Endothelial cell of umbilical vein (primary cell): ENCODE results near the gene HS3ST3A1. TPM values are rescaled to one million over a fixed set of nuclear protein-coding genes. Genes with fewer than 3 reads are reported as not detected.

Experiments used
- BruUV-seq: library from RNA; stranded (reverse); fragments of 400-500 nt; replicated peaks from 2 replicates; lab custom pipeline; 2021; lab: Mats Ljungman, UMichigan
- CTCF ChIA-PET: fragments of 300-600, 350-600 bp; sonication (Branson Sonifier 250); formaldehyde crosslinking; loops from one replicate; lab custom pipeline; 2021; ENCODE audit warnings: antibody characterized with exemption, inconsistent platforms; lab: Charles Lee
- POLR2A ChIA-PET: fragments of 300-600, 350-600 bp; sonication (Branson Sonifier 250); formaldehyde crosslinking; loops from one replicate; lab custom pipeline; 2021; ENCODE audit warnings: antibody characterized with exemption, inconsistent platforms; lab: Charles Lee
- DNase-seq: peaks from one replicate; pipeline ENCODE4 v3.0.0-alpha.2; 2011; ENCODE audit warnings: low read depth, low spot score
- FAIRE-seq: peaks from 2 replicates; lab custom pipeline; 2011; peaks lifted over from hg19 to GRCh38; lab: Jason Lieb, UNC
- H2AFZ ChIP-seq: 2 replicates; pipeline ENCODE4 v1.6.0; 2012; ENCODE audit warnings: low read depth, low read length, control low read depth, inconsistent platforms
- H3K27ac ChIP-seq: 2 replicates; pipeline ENCODE4 v1.5.1; 2011; ENCODE audit warnings: low read depth, mild to moderate bottlenecking, control low read depth, low read length, moderate library complexity; ENCODE audit not compliant: insufficient read depth
- H3K27me3 ChIP-seq, 2 experiments: 2 replicates each; pipeline versions ENCODE4 v1.6.0 to v1.6.1; 2011; ENCODE audit warnings: low read length in 2 of 2, mixed read lengths in 1 of 2; ENCODE audit not compliant: control insufficient read depth in 2 of 2, insufficient read depth in 2 of 2
- H3K36me3 ChIP-seq, 2 experiments: 2 replicates in 1 of 2; 3 replicates in 1 of 2; pipeline ENCODE4 v1.5.1; 2011; ENCODE audit warnings: low read length in 2 of 2, mild to moderate bottlenecking in 1 of 2, moderate library complexity in 1 of 2; ENCODE audit not compliant: control insufficient read depth in 2 of 2, insufficient read depth in 2 of 2; ENCODE audit errors: extremely low read depth in 1 of 2
- H3K4me1 ChIP-seq: 3 replicates; pipeline ENCODE4 v1.5.1; 2011; ENCODE audit warnings: mild to moderate bottlenecking, low read length; ENCODE audit not compliant: control insufficient read depth, insufficient read depth; ENCODE audit errors: extremely low read depth
- H3K4me2 ChIP-seq: 2 replicates; pipeline ENCODE4 v1.6.1; 2011; ENCODE audit warnings: low read length, control low read depth, mixed read lengths; ENCODE audit not compliant: insufficient read depth
- H3K4me3 ChIP-seq, 3 experiments: fragments of 200-600 bp in 1 of 3; sonication (generic), shearing (Covaris generic) in 1 of 3; replicated peaks in 1 of 3; 2 replicates each; pipeline ENCODE4 v1.5.1; 2011 to 2016; ENCODE audit warnings: control low read depth in 3 of 3, low read length in 3 of 3, mild to moderate bottlenecking in 2 of 3, inconsistent platforms in 1 of 3, low read depth in 1 of 3, moderate library complexity in 1 of 3; ENCODE audit not compliant: insufficient read depth in 1 of 3
- H3K79me2 ChIP-seq: 2 replicates; pipeline ENCODE4 v1.6.0; 2012; ENCODE audit warnings: low read length, inconsistent platforms; ENCODE audit not compliant: control insufficient read depth, insufficient read depth
- H3K9ac ChIP-seq: replicated peaks from 2 replicates; pipeline ENCODE3; 2011; ENCODE audit warnings: low read length, control low read depth; ENCODE audit not compliant: insufficient read depth; ENCODE audit errors: extremely low read depth
- H3K9me1 ChIP-seq: replicated peaks from 3 replicates; pipeline ENCODE4 v1.6.0; 2011; ENCODE audit warnings: mild to moderate bottlenecking, low read length; ENCODE audit not compliant: control insufficient read depth, insufficient read depth; ENCODE audit errors: extremely low read depth
- H3K9me3 ChIP-seq: replicated peaks from 2 replicates; pipeline ENCODE4 v1.5.1; 2012; ENCODE audit warnings: low read length, inconsistent platforms; ENCODE audit not compliant: control insufficient read depth, insufficient read depth
- H4K20me1 ChIP-seq: replicated peaks from 2 replicates; pipeline ENCODE3; 2011; ENCODE audit warnings: mild to moderate bottlenecking, low read length; ENCODE audit not compliant: control insufficient read depth, insufficient read depth; ENCODE audit errors: extremely low read depth
- EZH2 ChIP-seq: IDR thresholded peaks from 2 replicates; pipeline ENCODE4 v1.6.1; 2012; ENCODE audit warnings: borderline replicate concordance, low read depth, mild to moderate bottlenecking, moderate library complexity, low read length, inconsistent platforms; ENCODE audit not compliant: severe bottlenecking
- FOS ChIP-seq: IDR thresholded peaks from 2 replicates; pipeline ENCODE4 v1.6.1; 2011; ENCODE audit warnings: mild to moderate bottlenecking, low read length, moderate library complexity, borderline replicate concordance; ENCODE audit not compliant: insufficient read depth
- GATA2 ChIP-seq: IDR thresholded peaks from 2 replicates; pipeline ENCODE4 v1.7.0; 2011; ENCODE audit warnings: low read depth, mild to moderate bottlenecking, moderate library complexity, mixed read lengths, low read length; ENCODE audit not compliant: insufficient read length, insufficient read depth
- JUN ChIP-seq: IDR thresholded peaks from 2 replicates; pipeline ENCODE4 v1.6.1; 2011; ENCODE audit warnings: borderline replicate concordance, low read depth; ENCODE audit not compliant: insufficient read length, insufficient read depth
- MYC ChIP-seq: IDR thresholded peaks from one replicate; pipeline ENCODE4 v1.6.1; 2011; ENCODE audit warnings: mild to moderate bottlenecking, low read depth, low read length
- POLR2A ChIP-seq: IDR thresholded peaks from 2 replicates; pipeline ENCODE4 v1.6.1; 2012; ENCODE audit warnings: low read depth, mild to moderate bottlenecking, control low read depth, low read length
- POLR2AphosphoS5 ChIP-seq: IDR thresholded peaks from 2 replicates; pipeline ENCODE4 v1.6.1; 2012; ENCODE audit warnings: low read depth, mild to moderate bottlenecking, control low read depth, low read length, moderate library complexity; ENCODE audit not compliant: insufficient read depth
- dilution Hi-C: fragments of 300-500 bp; cut with MboI; formaldehyde crosslinking; loops from one replicate; pipeline ENCODE4 v1.15.0; 2019; ENCODE audit warnings: low sequenced_read_pairs; ENCODE audit not compliant: extremely low pct_ligation_motif_present
- intact Hi-C: fragments of 100-400 bp; cut with micrococcal nuclease; formaldehyde crosslinking; loops from one replicate; pipeline ENCODE4 v1.10.0; 2022
- polyA plus RNA-seq, 4 experiments: library from polyadenylated mRNA; depleted of rRNA in 3 of 4; stranded (reverse) in 3 of 4; unstranded in 1 of 4; fragments of >200 nt; gene quantifications; 2 replicates each; pipeline versions ENCODE4 v1.2.1 to v1.2.3, GENCODE V29; 2011 to 2012; ENCODE audit warnings: missing spikeins in 1 of 4
- total RNA-seq: library from RNA; stranded (reverse); gene quantifications from 2 replicates; pipeline ENCODE4 v1.2.3, GENCODE V29; 2021
- TF ChIP-seq, protein P1 (sequence below), 2 donors: IDR thresholded peaks; 1 replicate in 1 of 2; 2 replicates in 1 of 2; pipeline ENCODE4 v1.5.1; 2011; ENCODE audit warnings: low read length in 2 of 2, mild to moderate bottlenecking in 2 of 2, moderate library complexity in 2 of 2, control low read depth in 1 of 2, inconsistent platforms in 1 of 2, low read depth in 1 of 2; ENCODE audit not compliant: insufficient read depth in 1 of 2; ENCODE audit errors: extremely low read depth in 1 of 2
- TF ChIP-seq, protein P2 (sequence below): IDR thresholded peaks from 2 replicates; pipeline ENCODE4 v1.6.1; 2011; ENCODE audit not compliant: insufficient read depth, insufficient read length

HS3ST3A1 gene
- total and polyA plus RNA-seq, 2 donors (not counting 3 experiments of a cell fraction or from before 2014, with no cell fraction given) = not detected

DNA sequence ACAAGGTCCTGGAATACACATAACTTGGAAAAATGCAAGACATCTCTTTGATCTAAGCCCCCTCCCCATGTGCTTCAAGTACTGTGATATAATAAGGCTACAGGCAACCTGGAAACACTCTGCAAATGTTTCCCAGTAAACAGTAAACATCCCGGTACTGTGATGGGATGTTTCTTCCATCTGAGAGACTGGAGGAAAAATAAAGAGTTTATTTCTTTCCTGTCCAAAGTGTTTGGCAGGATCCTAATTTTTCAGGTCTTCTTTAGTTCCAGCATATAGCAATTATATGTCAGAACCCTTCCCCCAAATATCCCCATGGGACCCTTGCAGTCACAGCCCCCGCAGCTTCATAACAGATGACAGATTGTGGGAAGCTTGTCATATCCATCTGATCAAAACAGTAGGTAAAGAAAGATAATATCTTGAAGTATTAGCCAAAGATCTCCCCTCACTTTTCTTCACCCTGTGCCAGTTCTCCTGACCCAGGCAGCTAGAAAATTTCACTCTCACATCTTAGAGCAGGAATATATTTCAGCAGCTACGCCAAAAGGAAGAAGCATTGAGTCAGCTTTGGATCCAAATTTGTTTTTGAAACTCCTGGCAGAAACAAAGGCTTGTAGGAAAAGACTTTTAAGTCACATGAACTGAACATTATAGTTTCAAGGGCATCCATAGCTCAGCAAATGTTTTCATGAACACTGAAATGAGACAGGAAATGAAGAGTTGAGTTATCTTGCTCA lies 141.3 kb downstream of the HS3ST3A1 start:
- no peak for FAIRE-seq
- no peak overlapping the region for H3K9ac ChIP-seq
- H3K27ac ChIP-seq = no peak overlapping the region
- no peak overlapping the region for H2AFZ ChIP-seq
- no peak overlapping the region for H3K4me2 ChIP-seq
- no peaks in the 10 kb centered on the region for H3K9me1 ChIP-seq
- TF ChIP-seq POLR2AphosphoS5 = no peak
- TF ChIP-seq GATA2 = no peak
- TF ChIP-seq, protein P1, sequence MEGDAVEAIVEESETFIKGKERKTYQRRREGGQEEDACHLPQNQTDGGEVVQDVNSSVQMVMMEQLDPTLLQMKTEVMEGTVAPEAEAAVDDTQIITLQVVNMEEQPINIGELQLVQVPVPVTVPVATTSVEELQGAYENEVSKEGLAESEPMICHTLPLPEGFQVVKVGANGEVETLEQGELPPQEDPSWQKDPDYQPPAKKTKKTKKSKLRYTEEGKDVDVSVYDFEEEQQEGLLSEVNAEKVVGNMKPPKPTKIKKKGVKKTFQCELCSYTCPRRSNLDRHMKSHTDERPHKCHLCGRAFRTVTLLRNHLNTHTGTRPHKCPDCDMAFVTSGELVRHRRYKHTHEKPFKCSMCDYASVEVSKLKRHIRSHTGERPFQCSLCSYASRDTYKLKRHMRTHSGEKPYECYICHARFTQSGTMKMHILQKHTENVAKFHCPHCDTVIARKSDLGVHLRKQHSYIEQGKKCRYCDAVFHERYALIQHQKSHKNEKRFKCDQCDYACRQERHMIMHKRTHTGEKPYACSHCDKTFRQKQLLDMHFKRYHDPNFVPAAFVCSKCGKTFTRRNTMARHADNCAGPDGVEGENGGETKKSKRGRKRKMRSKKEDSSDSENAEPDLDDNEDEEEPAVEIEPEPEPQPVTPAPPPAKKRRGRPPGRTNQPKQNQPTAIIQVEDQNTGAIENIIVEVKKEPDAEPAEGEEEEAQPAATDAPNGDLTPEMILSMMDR (IDR thresholded peaks at IDR 0.05; ENCODE audit: extremely low read depth in 1 of 2, insufficient read depth in 1 of 2, low read depth in 1 of 2, low read length in 2 of 2) = no peak
- TF ChIP-seq FOS = no peak
- TF ChIP-seq, protein P2, sequence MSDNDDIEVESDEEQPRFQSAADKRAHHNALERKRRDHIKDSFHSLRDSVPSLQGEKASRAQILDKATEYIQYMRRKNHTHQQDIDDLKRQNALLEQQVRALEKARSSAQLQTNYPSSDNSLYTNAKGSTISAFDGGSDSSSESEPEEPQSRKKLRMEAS = no peak
- no peak for TF ChIP-seq EZH2
- no peak for TF ChIP-seq POLR2A
- TF ChIP-seq JUN = no peak
- no peak for TF ChIP-seq MYC
- no peaks in the 10 kb centered on the region for H3K27me3 ChIP-seq
- peaks cover 5% of the 10 kb centered on the region for H3K9me3 ChIP-seq
- intact Hi-C loops = no loop called here
- CTCF ChIA-PET = no interaction called here
- BruUV-seq = no TSS peak
- POLR2A ChIA-PET = no interaction called here
- DNase-seq = no peak
- H3K36me3 ChIP-seq = no peaks in the 10 kb centered on the region
- no peak overlapping the region for H3K4me3 ChIP-seq
- no peaks in the 10 kb centered on the region for H3K79me2 ChIP-seq
- no peaks in the 10 kb centered on the region for H3K4me1 ChIP-seq
- dilution Hi-C loops = no loop called here
- H4K20me1 ChIP-seq = no peaks in the 10 kb centered on the region
